Natural killer cell (primary cell): ENCODE measurements around the gene GNAI3. TPM values are rescaled to one million over a fixed set of nuclear protein-coding genes. Genes with fewer than 3 reads are reported as not detected.

Source experiments
- ATAC-seq, 3 donors: fragments of 150-1000 bp in 2 of 3; fragments of 200-7000 bp in 1 of 3; cut with Tn5 transposase; 1 replicate in 1 of 3; 2 replicates in 2 of 3; pipeline ENCODE4 v1.10.0; 2021; ENCODE audit warnings: mild to moderate bottlenecking in 2 of 3, moderate library complexity in 2 of 3
- DNase-seq, 2 donors: peaks; one replicate each; pipeline versions ENCODE4 v3.0.0 to v3.0.0-alpha.2; 2013 to 2021; ENCODE audit warnings: mixed read lengths in 1 of 2
- H3K27ac ChIP-seq: one replicate; pipeline ENCODE4 v1.5.1; 2013; ENCODE audit warnings: mild to moderate bottlenecking, low read length
- H3K27me3 ChIP-seq: one replicate; pipeline ENCODE4 v1.6.1; 2013; ENCODE audit warnings: low read length; ENCODE audit not compliant: control insufficient read depth, insufficient read depth
- H3K36me3 ChIP-seq: one replicate; pipeline ENCODE4 v1.6.1; 2013; ENCODE audit warnings: low read length; ENCODE audit not compliant: control insufficient read depth, insufficient read depth
- H3K4me1 ChIP-seq: one replicate; pipeline ENCODE4 v1.6.1; 2013; ENCODE audit warnings: low read length; ENCODE audit not compliant: control insufficient read depth, insufficient read depth
- H3K4me3 ChIP-seq: one replicate; pipeline ENCODE4 v1.5.1; 2013; ENCODE audit warnings: low read length
- H3K9me3 ChIP-seq: one replicate; pipeline ENCODE4 v1.6.1; 2013; ENCODE audit warnings: low read length; ENCODE audit not compliant: control insufficient read depth, insufficient read depth
- H3K27ac Mint-ChIP-seq, 2 donors: one replicate each; pipeline ENCODE4 v1.8.0; 2022; ENCODE audit warnings: mild to moderate bottlenecking in 2 of 2, mixed read lengths in 2 of 2, moderate library complexity in 1 of 2
- H3K27me3 Mint-ChIP-seq, 2 donors: one replicate each; pipeline ENCODE4 v1.8.0; 2022; ENCODE audit warnings: low read depth in 2 of 2, mixed read lengths in 2 of 2
- H3K36me3 Mint-ChIP-seq: one replicate; pipeline ENCODE4 v1.8.0; 2022; ENCODE audit warnings: mixed read lengths
- H3K4me1 Mint-ChIP-seq, 2 donors: one replicate each; pipeline ENCODE4 v1.8.0; 2022; ENCODE audit warnings: mixed read lengths in 2 of 2
- H3K4me3 Mint-ChIP-seq: one replicate; pipeline ENCODE4 v1.8.0; 2022; ENCODE audit warnings: mild to moderate bottlenecking, moderate library complexity, mixed read lengths
- H3K9me3 Mint-ChIP-seq, 2 donors: one replicate each; pipeline ENCODE4 v1.8.0; 2022; ENCODE audit warnings: mixed read lengths in 2 of 2
- WGBS: methylation state at CpG from one replicate; pipeline ENCODE4 v1.1.7; 2013; ENCODE audit warnings: missing lambda C conversion rate; ENCODE audit not compliant: insufficient coverage; 5-methylcytosine and 5-hydroxymethylcytosine counted together
- intact Hi-C: fragments of 100-400 bp; cut with micrococcal nuclease; formaldehyde crosslinking; loops from one replicate; pipeline ENCODE4 v1.14.2; 2022
- total RNA-seq, 4 donors: library from RNA; stranded (reverse); fragments of 120-200 nt in 1 of 4; gene quantifications; one replicate each; pipeline versions ENCODE4 v1.2.3 to v1.2.4, GENCODE V29; 2013 to 2022
- TF ChIP-seq, protein P1 (sequence below): fragments of 200-600 bp; IDR thresholded peaks from one replicate; pipeline ENCODE4 v1.8.0; 2022; ENCODE audit warnings: antibody characterized with exemption

The GNAI3 gene
- total RNA-seq, 3 donors from 2014 or later (not counting 1 experiment from before 2014, with no cell fraction given) = 6.1 to 7.6 (median 6.9) TPM

DNA sequence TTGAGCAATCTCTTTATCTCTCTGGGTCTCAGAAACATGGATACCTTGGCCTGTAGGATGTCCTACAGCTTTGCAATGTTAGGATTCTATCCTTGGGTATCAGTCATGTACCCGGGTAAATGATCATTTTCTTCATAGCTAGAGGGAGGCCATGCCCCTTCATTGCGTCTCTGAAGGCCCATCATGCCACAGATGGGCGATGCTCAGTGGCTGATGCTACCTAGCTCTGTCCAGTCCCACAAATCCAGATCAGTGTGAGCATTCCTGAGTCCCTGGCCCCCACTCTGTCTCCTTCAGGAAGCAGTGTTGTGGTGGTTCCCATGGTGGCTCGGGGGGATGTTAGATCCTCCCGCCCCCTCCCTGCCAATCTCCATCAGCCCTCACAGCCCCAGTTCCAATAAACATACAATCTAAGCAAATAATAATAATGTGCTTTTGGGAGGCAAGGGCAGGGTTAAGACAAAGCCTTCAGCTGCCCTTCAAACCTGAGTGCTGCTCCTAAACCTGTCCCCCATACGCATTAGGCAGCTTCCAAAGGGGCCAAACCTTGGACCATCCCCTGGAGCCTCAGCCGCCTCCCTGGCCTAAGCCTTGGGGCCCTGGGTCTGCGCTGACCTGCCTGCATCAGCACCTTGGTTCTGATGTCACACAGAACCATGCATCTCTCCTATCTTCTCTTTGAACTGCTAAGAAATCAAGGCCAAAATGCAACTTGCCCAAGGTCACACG, 9.4 kb upstream of the GNAI3 start:
- Histone ChIP-seq H3K4me1 (no peaks in the 10 kb centered on the region), H3K27ac (no peak overlapping the region), H3K4me3 (no peak overlapping the region), H3K9me3 (no peaks in the 10 kb centered on the region), H3K27me3 (no peaks in the 10 kb centered on the region), H3K36me3 (no peaks in the 10 kb centered on the region)
- ATAC-seq (no peak), DNase-seq (no peak)
- Mint-ChIP-seq H3K4me3 (no peak overlapping the region), H3K27ac (no peak overlapping the region), H3K4me1 (no peaks in the 10 kb centered on the region), H3K27me3 (no peaks in the 10 kb centered on the region), H3K36me3 (no peaks in the 10 kb centered on the region), H3K9me3 (no peaks in the 10 kb centered on the region)
- TF ChIP-seq, protein P1, sequence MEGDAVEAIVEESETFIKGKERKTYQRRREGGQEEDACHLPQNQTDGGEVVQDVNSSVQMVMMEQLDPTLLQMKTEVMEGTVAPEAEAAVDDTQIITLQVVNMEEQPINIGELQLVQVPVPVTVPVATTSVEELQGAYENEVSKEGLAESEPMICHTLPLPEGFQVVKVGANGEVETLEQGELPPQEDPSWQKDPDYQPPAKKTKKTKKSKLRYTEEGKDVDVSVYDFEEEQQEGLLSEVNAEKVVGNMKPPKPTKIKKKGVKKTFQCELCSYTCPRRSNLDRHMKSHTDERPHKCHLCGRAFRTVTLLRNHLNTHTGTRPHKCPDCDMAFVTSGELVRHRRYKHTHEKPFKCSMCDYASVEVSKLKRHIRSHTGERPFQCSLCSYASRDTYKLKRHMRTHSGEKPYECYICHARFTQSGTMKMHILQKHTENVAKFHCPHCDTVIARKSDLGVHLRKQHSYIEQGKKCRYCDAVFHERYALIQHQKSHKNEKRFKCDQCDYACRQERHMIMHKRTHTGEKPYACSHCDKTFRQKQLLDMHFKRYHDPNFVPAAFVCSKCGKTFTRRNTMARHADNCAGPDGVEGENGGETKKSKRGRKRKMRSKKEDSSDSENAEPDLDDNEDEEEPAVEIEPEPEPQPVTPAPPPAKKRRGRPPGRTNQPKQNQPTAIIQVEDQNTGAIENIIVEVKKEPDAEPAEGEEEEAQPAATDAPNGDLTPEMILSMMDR = no peak
- WGBS = 86% methylated on average over 7 of the region's 9 CpGs
- intact Hi-C loops = no loop called here

DNA sequence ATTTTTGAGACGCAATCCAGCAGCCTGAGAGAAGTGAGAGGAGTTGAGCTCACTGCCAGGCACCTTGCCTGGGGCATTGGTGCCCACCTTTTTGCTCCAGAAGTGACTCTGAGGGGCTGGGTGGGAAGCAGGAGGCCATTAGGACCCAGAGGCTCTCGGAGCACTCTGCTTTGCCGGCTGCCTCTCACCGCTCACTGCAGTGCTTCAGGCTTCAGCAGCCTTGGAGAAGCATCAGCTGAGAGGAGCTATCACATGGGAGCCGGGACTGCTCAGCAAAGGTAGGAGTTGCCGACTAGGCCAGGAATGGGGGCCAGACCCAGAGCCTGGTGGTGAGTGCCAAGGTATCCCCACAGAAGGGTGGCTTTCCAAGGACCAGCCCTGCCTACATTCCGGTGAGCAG, 8.7 kb upstream of the GNAI3 start, which contains the start of gene GPR61:
GPR61 (plus strand) TSS at position 197 of the 400 bp plus-strand sequence. CDS start 3,151 bp downstream, outside the sequence.
- H3K4me3 ChIP-seq = no peak within 1 kb of the TSS
- H3K27me3 Mint-ChIP-seq = no peaks in the 10 kb centered on the region
- no peak within 1 kb of the TSS for H3K4me3 Mint-ChIP-seq
- H3K9me3 Mint-ChIP-seq = no peaks in the 10 kb centered on the region
- H3K27me3 ChIP-seq = no peaks in the 10 kb centered on the region
- H3K27ac ChIP-seq = no peak within 1 kb of the TSS
- intact Hi-C loops = no loop called here
- H3K27ac Mint-ChIP-seq = no peak within 1 kb of the TSS
- no peaks in the 10 kb centered on the region for H3K4me1 ChIP-seq
- H3K36me3 Mint-ChIP-seq = no peaks in the 10 kb centered on the region
- WGBS = 82% methylated on average over 7 of the region's 7 CpGs
- no peaks in the 10 kb centered on the region for H3K4me1 Mint-ChIP-seq
- no peaks in the 10 kb centered on the region for H3K36me3 ChIP-seq
- H3K9me3 ChIP-seq = no peaks in the 10 kb centered on the region
- ATAC-seq (no peak), DNase-seq (no peak)
- TF ChIP-seq, protein P1 = no peak

DNA sequence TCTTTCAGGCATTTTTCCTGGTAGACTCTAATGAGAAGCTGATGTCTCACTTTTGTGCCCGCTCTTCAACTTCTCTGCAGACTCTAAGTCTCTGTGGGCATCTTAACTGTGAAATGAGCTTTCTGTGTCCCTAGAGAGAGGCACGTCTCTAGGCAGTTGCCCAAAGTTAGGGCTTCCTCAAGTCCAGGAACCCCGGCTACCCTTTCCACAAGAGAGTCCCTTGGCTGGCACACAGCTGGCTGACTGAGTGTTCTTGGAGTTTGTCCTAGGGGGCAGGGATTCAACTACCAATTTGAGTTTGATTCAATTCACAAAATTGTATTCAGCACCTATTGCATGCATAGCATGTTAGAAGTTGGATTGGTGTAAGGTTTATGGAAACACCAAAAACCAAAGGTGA, 7.3 kb upstream of the GNAI3 start:
- no peaks in the 10 kb centered on the region for H3K4me1 ChIP-seq
- H3K4me3 Mint-ChIP-seq = no peak overlapping the region
- H3K27me3 ChIP-seq = no peaks in the 10 kb centered on the region
- TF ChIP-seq, protein P1 = no peak
- H3K4me1 Mint-ChIP-seq = peaks cover 0 to 2% of the 10 kb centered on the region in 2 donors
- DNase-seq (no peak), ATAC-seq (no peak)
- no peaks in the 10 kb centered on the region for H3K9me3 ChIP-seq
- intact Hi-C loops = no loop called here
- no peaks in the 10 kb centered on the region for H3K9me3 Mint-ChIP-seq
- whole genome bisulfite sequencing = 91% methylated on average over 3 of the region's 3 CpGs
- H3K4me3 ChIP-seq = no peak overlapping the region
- no peaks in the 10 kb centered on the region for H3K36me3 Mint-ChIP-seq
- no peaks in the 10 kb centered on the region for H3K36me3 ChIP-seq
- H3K27ac Mint-ChIP-seq = no peak overlapping the region
- no peak overlapping the region for H3K27ac ChIP-seq
- no peaks in the 10 kb centered on the region for H3K27me3 Mint-ChIP-seq

DNA sequence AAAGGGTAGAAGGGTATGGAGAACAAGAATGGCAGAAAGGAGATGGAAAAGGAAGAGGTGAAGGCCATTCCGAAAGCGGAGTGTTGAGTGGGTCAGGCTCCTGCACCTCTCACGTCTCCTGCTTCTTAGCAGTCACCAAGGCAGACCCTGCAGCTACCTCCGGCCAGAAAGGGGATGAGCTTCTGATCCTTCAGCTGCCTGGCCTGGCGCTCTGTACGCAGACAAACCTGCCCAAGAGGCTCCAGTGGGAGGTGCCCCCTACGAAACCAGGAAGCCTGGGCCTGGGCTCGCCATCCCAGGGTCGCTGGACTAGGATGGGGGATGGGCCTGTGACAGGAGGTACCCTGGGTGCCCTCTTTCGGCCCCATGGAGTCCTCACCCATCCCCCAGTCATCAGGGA, 5.8 kb upstream of the GNAI3 start:
- Mint-ChIP-seq H3K9me3 (no peaks in the 10 kb centered on the region), H3K36me3 (no peaks in the 10 kb centered on the region), H3K27ac (no peak overlapping the region), H3K4me1 (peaks cover 13 to 17% of the 10 kb centered on the region in 2 donors), H3K27me3 (no peaks in the 10 kb centered on the region), H3K4me3 (no peak overlapping the region)
- intact Hi-C loops = no loop called here
- Histone ChIP-seq H3K4me3 (no peak overlapping the region), H3K27me3 (no peaks in the 10 kb centered on the region), H3K36me3 (no peaks in the 10 kb centered on the region), H3K9me3 (no peaks in the 10 kb centered on the region), H3K27ac (no peak overlapping the region), H3K4me1 (peaks cover 5% of the 10 kb centered on the region)
- WGBS = 91% methylated on average over 10 of the region's 10 CpGs
- no peak for ATAC-seq
- DNase-seq = no peak
- TF ChIP-seq, protein P1 = no peak
